ENCODE results near the gene PLK1. TPM values are rescaled to one million over a fixed set of nuclear protein-coding genes. Genes with fewer than 3 reads are reported as not detected.

PLK1 gene
- total and polyA plus RNA-seq, 2 of the 13 experiments (the other 11 are each of a cell fraction or from before 2014, with no cell fraction given): 71.5 to 76.3 TPM

DNA sequence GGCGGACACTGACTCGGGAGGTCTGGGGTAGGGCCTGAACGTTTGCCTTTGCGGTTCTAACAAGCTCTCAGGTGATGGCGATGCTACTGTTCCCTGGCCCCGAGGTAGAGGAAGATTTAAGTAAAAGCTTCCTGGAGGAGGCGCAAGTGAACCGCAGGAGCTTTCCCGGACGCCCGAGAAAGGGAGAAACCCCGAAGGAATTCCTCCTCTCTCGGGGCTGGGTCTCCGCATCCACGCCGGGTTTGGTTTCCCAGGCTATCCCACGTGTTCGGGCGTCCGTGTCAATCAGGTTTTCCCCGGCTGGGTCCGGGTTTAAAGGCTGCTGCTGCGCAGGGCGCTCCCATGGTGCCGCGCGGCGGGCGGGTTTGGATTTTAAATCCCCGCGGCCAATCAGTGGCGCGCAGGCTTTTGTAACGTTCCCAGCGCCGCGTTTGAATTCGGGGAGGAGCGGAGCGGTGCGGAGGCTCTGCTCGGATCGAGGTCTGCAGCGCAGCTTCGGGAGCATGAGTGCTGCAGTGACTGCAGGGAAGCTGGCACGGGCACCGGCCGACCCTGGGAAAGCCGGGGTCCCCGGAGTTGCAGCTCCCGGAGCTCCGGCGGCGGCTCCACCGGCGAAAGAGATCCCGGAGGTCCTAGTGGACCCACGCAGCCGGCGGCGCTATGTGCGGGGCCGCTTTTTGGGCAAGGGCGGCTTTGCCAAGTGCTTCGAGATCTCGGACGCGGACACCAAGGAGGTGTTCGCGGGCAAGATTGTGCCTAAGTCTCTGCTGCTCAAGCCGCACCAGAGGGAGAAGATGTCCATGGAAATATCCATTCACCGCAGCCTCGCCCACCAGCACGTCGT, at the start of gene PLK1 (continued):
- TF ChIP-seq HNF4A (CRISPR knock-in tag; IDR thresholded peaks at IDR 0.05): peak; percentile 60; the same call in 1 of the 2 replicates
- no peak for TF ChIP-seq HHEX (CRISPR knock-in tag; IDR thresholded peaks at IDR 0.05)
- no peak for TF ChIP-seq CENPX (CRISPR knock-in tag; IDR thresholded peaks at IDR 0.05)
- peak; percentile 88 for TF ChIP-seq ZNF343 (CRISPR knock-in tag; IDR thresholded peaks at IDR 0.05)
- no peak; the same call in 1 of the 2 replicates for TF ChIP-seq ZNF788 (CRISPR knock-in tag; IDR thresholded peaks at IDR 0.05; ENCODE audit: borderline replicate concordance)
- TF ChIP-seq ZNF34 (CRISPR knock-in tag; IDR thresholded peaks at IDR 0.05; ENCODE audit: borderline replicate concordance): peak; percentile 97
- peak; percentile 100; the same call in 1 of the 2 replicates for TF ChIP-seq ZNF816 (CRISPR knock-in tag; IDR thresholded peaks at IDR 0.05; ENCODE audit: borderline replicate concordance)
- peak; percentile 32; the same call in 1 of the 2 replicates for TF ChIP-seq FOSL2 (CRISPR knock-in tag; IDR thresholded peaks at IDR 0.05)
- no peak for TF ChIP-seq ZNF12 (CRISPR knock-in tag; IDR thresholded peaks at IDR 0.05)
- TF ChIP-seq MATR3 (CRISPR knock-in tag; IDR thresholded peaks at IDR 0.05): peak; percentile 42; the same call in 1 of the 2 replicates
- no peak for TF ChIP-seq PRPF4 (IDR thresholded peaks at IDR 0.05; ENCODE audit: low read depth, low read length, poor library complexity, severe bottlenecking)
- TF ChIP-seq ZNF460 (CRISPR knock-in tag; IDR thresholded peaks at IDR 0.05; ENCODE audit: borderline replicate concordance): no peak; the same call in 1 of the 2 replicates
- TF ChIP-seq, protein P1, sequence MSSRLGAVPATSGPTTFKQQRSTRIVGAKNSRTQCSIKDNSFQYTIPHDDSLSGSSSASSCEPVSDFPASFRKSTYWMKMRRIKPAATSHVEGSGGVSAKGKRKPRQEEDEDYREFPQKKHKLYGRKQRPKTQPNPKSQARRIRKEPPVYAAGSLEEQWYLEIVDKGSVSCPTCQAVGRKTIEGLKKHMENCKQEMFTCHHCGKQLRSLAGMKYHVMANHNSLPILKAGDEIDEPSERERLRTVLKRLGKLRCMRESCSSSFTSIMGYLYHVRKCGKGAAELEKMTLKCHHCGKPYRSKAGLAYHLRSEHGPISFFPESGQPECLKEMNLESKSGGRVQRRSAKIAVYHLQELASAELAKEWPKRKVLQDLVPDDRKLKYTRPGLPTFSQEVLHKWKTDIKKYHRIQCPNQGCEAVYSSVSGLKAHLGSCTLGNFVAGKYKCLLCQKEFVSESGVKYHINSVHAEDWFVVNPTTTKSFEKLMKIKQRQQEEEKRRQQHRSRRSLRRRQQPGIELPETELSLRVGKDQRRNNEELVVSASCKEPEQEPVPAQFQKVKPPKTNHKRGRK (CRISPR knock-in tag; IDR thresholded peaks at IDR 0.05): no peak
- peak; percentile 62; the same call in 1 of the 2 replicates for TF ChIP-seq RXRB (CRISPR knock-in tag; IDR thresholded peaks at IDR 0.05; ENCODE audit: borderline replicate concordance)
- TF ChIP-seq RNF2 (conservative IDR thresholded peaks at IDR 0.05; ENCODE audit: low read depth): 0 out of 2 replicates have a peak, but pooled peaks have one; percentile 24
- TF ChIP-seq ZNF557 (CRISPR knock-in tag; IDR thresholded peaks at IDR 0.05): 0 out of 2 replicates have a peak, but pooled peaks have one; percentile 73
- TF ChIP-seq DDIT3 (CRISPR knock-in tag; IDR thresholded peaks at IDR 0.05): no peak
- TF ChIP-seq, protein P2, sequence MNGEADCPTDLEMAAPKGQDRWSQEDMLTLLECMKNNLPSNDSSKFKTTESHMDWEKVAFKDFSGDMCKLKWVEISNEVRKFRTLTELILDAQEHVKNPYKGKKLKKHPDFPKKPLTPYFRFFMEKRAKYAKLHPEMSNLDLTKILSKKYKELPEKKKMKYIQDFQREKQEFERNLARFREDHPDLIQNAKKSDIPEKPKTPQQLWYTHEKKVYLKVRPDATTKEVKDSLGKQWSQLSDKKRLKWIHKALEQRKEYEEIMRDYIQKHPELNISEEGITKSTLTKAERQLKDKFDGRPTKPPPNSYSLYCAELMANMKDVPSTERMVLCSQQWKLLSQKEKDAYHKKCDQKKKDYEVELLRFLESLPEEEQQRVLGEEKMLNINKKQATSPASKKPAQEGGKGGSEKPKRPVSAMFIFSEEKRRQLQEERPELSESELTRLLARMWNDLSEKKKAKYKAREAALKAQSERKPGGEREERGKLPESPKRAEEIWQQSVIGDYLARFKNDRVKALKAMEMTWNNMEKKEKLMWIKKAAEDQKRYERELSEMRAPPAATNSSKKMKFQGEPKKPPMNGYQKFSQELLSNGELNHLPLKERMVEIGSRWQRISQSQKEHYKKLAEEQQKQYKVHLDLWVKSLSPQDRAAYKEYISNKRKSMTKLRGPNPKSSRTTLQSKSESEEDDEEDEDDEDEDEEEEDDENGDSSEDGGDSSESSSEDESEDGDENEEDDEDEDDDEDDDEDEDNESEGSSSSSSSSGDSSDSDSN (CRISPR knock-in tag; IDR thresholded peaks at IDR 0.05): peak; percentile 73
- no peak for TF ChIP-seq ZSCAN22 (CRISPR knock-in tag; IDR thresholded peaks at IDR 0.05)
- TF ChIP-seq FLYWCH1 (CRISPR knock-in tag; IDR thresholded peaks at IDR 0.05): peak; percentile 100
- TF ChIP-seq ZNF382 (CRISPR knock-in tag; IDR thresholded peaks at IDR 0.05; ENCODE audit: borderline replicate concordance): no peak
- peak; percentile 100 for TF ChIP-seq ZNF468 (CRISPR knock-in tag; IDR thresholded peaks at IDR 0.05)
- peak; percentile 36; the same call in 1 of the 2 replicates for TF ChIP-seq ZBTB3 (CRISPR knock-in tag; IDR thresholded peaks at IDR 0.05; ENCODE audit: borderline replicate concordance, low read depth)
- TF ChIP-seq JUN (CRISPR knock-in tag; IDR thresholded peaks at IDR 0.05): no peak
- TF ChIP-seq ZBTB8A (CRISPR knock-in tag; IDR thresholded peaks at IDR 0.05; ENCODE audit: borderline replicate concordance, low read depth): 0 out of 2 replicates have a peak, but pooled peaks have one; percentile 37
- no peak for TF ChIP-seq MLLT10 (CRISPR knock-in tag; IDR thresholded peaks at IDR 0.05)
- no peak for TF ChIP-seq ZNF792 (CRISPR knock-in tag; IDR thresholded peaks at IDR 0.05)

Data from HepG2 (cell line).